Spinal cord (tissue), 10 donors: Measurements from ENCODE around the gene TGFBR3. TPM values are rescaled to one million over a fixed set of nuclear protein-coding genes. Genes with fewer than 3 reads are reported as not detected.

Source experiments
- DNase-seq, 6 donors: peaks; one replicate each; pipeline versions ENCODE4 v3.0.0 to v3.0.0-alpha.2; 2013 to 2015; ENCODE audit warnings: low spot score in 6 of 6, low read depth in 4 of 6
- H3K27ac ChIP-seq: one replicate; pipeline ENCODE4 v1.5.1; 2013; ENCODE audit warnings: low read depth, low read length, control low read depth
- H3K27me3 ChIP-seq: one replicate; pipeline ENCODE4 v1.6.1; 2013; ENCODE audit warnings: low read length; ENCODE audit not compliant: control insufficient read depth, insufficient read depth
- H3K36me3 ChIP-seq: one replicate; pipeline ENCODE4 v1.6.1; 2013; ENCODE audit warnings: low read length; ENCODE audit not compliant: control insufficient read depth, insufficient read depth
- H3K4me1 ChIP-seq: one replicate; pipeline ENCODE4 v1.6.1; 2013; ENCODE audit warnings: low read length; ENCODE audit not compliant: control insufficient read depth, insufficient read depth
- H3K4me3 ChIP-seq: one replicate; pipeline ENCODE4 v1.5.1; 2013; ENCODE audit warnings: low read depth, low read length, control low read depth
- H3K9me3 ChIP-seq: one replicate; pipeline ENCODE4 v1.6.1; 2013; ENCODE audit warnings: low read length; ENCODE audit not compliant: control insufficient read depth, insufficient read depth
- WGBS: methylation state at CpG from one replicate; pipeline ENCODE4 v1.1.5; 2013; ENCODE audit warnings: missing lambda C conversion rate; ENCODE audit not compliant: insufficient coverage; 5-methylcytosine and 5-hydroxymethylcytosine counted together
- polyA plus RNA-seq, 2 donors: library from polyadenylated mRNA; unstranded; fragments of 120-200 nt; gene quantifications; one replicate each; pipeline ENCODE4 v1.2.1, GENCODE V29; 2013; ENCODE audit not compliant: insufficient read length in 2 of 2
- total RNA-seq, 2 donors: library from RNA; depleted of rRNA in 1 of 2; stranded (reverse); fragments of 120-200 nt in 1 of 2; fragments of >200 nt in 1 of 2; gene quantifications; one replicate each; pipeline versions ENCODE4 v1.2.3 to v1.2.4, GENCODE V29; 2013 to 2014
- donor health status: healthy.

The TGFBR3 gene
- total and polyA plus RNA-seq, 4 donors: 8.0 to 99.8 (median 30.0) TPM

GRCh38 chr1:91684481-91685196 is 201.3 kb downstream of the TGFBR3 start:
- Histone ChIP-seq H3K36me3 (no peaks in the 10 kb centered on the region), H3K27me3 (no peaks in the 10 kb centered on the region), H3K9me3 (no peaks in the 10 kb centered on the region), H3K4me3 (no peak overlapping the region), H3K27ac (peak overlapping the region; percentile 54), H3K4me1 (peaks cover 7% of the 10 kb centered on the region)
- WGBS: 19% methylated on average over 6 of the region's 7 CpGs
- peak in 2 of 6 donors; percentile 50 to 82 for DNase-seq

GRCh38 chr1:91683598-91683951 is 202.4 kb downstream of the TGFBR3 start:
- Histone ChIP-seq H3K9me3 (no peaks in the 10 kb centered on the region), H3K4me3 (no peak overlapping the region), H3K27me3 (no peaks in the 10 kb centered on the region), H3K27ac (peak overlapping the region; percentile 54), H3K36me3 (no peaks in the 10 kb centered on the region), H3K4me1 (peaks cover 7% of the 10 kb centered on the region)
- WGBS: 47% methylated on average over 7 of the region's 10 CpGs
- peak in 2 of 6 donors; percentile 34 to 43 for DNase-seq

- Histone ChIP-seq H3K4me3 (no peak overlapping the region), H3K4me1 (peaks cover 7% of the 10 kb centered on the region), H3K36me3 (no peaks in the 10 kb centered on the region), H3K9me3 (no peaks in the 10 kb centered on the region), H3K27me3 (no peaks in the 10 kb centered on the region), H3K27ac (no peak overlapping the region)
- DNase-seq: no peak
- 94% methylated on average over 2 of the region's 3 CpGs for WGBS
These were observed 202.9 kb downstream of the TGFBR3 start for GRCh38 chr1:91682882-91683597.

GRCh38 chr1:91680556-91681155 is 205.3 kb downstream of the TGFBR3 start:
- WGBS: no CpG with 5 or more reads among the region's 4 CpGs
- no peaks in the 10 kb centered on the region for H3K27me3 ChIP-seq
- DNase-seq: peak in 2 of 6 donors; percentile 49 to 79
- peaks cover 7% of the 10 kb centered on the region for H3K4me1 ChIP-seq
- no peak overlapping the region for H3K4me3 ChIP-seq
- H3K36me3 ChIP-seq: no peaks in the 10 kb centered on the region
- no peaks in the 10 kb centered on the region for H3K9me3 ChIP-seq
- peak overlapping the region; percentile 6 for H3K27ac ChIP-seq

- Histone ChIP-seq H3K4me1 (no peaks in the 10 kb centered on the region), H3K4me3 (no peak overlapping the region), H3K36me3 (no peaks in the 10 kb centered on the region), H3K9me3 (no peaks in the 10 kb centered on the region), H3K27me3 (no peaks in the 10 kb centered on the region), H3K27ac (no peak overlapping the region)
- WGBS: 95% methylated on average over 4 of the region's 4 CpGs
- no peak for DNase-seq
These were observed 206.5 kb downstream of the TGFBR3 start for GRCh38 chr1:91679446-91679845.

GRCh38 chr1:91676030-91676429 is 209.9 kb downstream of the TGFBR3 start:
- WGBS: no CpG with 5 or more reads among the region's 2 CpGs

GRCh38 chr1:91674107-91674506 is 211.8 kb downstream of the TGFBR3 start:
- Histone ChIP-seq H3K27me3 (no peaks in the 10 kb centered on the region), H3K9me3 (no peaks in the 10 kb centered on the region), H3K36me3 (no peaks in the 10 kb centered on the region), H3K4me3 (no peak overlapping the region), H3K27ac (no peak overlapping the region), H3K4me1 (no peaks in the 10 kb centered on the region)
- no peak for DNase-seq
- no CpG with 5 or more reads among the region's 2 CpGs for WGBS

More at GRCh38 chr1:91676030-91676429, 209.9 kb downstream of the TGFBR3 start:
- Histone ChIP-seq H3K36me3 (no peaks in the 10 kb centered on the region), H3K4me1 (no peaks in the 10 kb centered on the region), H3K4me3 (no peak overlapping the region), H3K9me3 (no peaks in the 10 kb centered on the region), H3K27me3 (no peaks in the 10 kb centered on the region), H3K27ac (no peak overlapping the region)
- DNase-seq: no peak

GRCh38 chr1:91673613-91674012 is 212.3 kb downstream of the TGFBR3 start:
- 59% methylated on average over 2 of the region's 3 CpGs for WGBS

GRCh38 chr1:91672601-91673161 is 213.3 kb downstream of the TGFBR3 start:
- H3K36me3 ChIP-seq: no peaks in the 10 kb centered on the region
- no peaks in the 10 kb centered on the region for H3K4me1 ChIP-seq
- DNase-seq: no peak
- H3K27me3 ChIP-seq: no peaks in the 10 kb centered on the region
- H3K27ac ChIP-seq: no peak overlapping the region
- WGBS: 100% methylated on average over 3 of the region's 4 CpGs
- no peaks in the 10 kb centered on the region for H3K9me3 ChIP-seq
- no peak overlapping the region for H3K4me3 ChIP-seq

More at GRCh38 chr1:91673613-91674012, 212.3 kb downstream of the TGFBR3 start:
- Histone ChIP-seq H3K9me3 (no peaks in the 10 kb centered on the region), H3K36me3 (no peaks in the 10 kb centered on the region), H3K4me3 (no peak overlapping the region), H3K4me1 (no peaks in the 10 kb centered on the region), H3K27ac (no peak overlapping the region), H3K27me3 (no peaks in the 10 kb centered on the region)
- no peak for DNase-seq
